Endothelial cell of umbilical vein (primary cell): ENCODE measurements around the gene NHERF2.

Experiments
- CTCF ChIP-seq, 2 donors: IDR thresholded peaks; 1 replicate in 1 of 2; 2 replicates in 1 of 2; pipeline ENCODE4 v1.5.1; 2011; ENCODE audit warnings: low read length in 2 of 2, mild to moderate bottlenecking in 2 of 2, moderate library complexity in 2 of 2, control low read depth in 1 of 2, inconsistent platforms in 1 of 2, low read depth in 1 of 2; ENCODE audit not compliant: insufficient read depth in 1 of 2; ENCODE audit errors: extremely low read depth in 1 of 2
- EZH2 ChIP-seq: IDR thresholded peaks from 2 replicates; pipeline ENCODE4 v1.6.1; 2012; ENCODE audit warnings: borderline replicate concordance, low read depth, mild to moderate bottlenecking, moderate library complexity, low read length, inconsistent platforms; ENCODE audit not compliant: severe bottlenecking
- FOS ChIP-seq: IDR thresholded peaks from 2 replicates; pipeline ENCODE4 v1.6.1; 2011; ENCODE audit warnings: mild to moderate bottlenecking, low read length, moderate library complexity, borderline replicate concordance; ENCODE audit not compliant: insufficient read depth
- GATA2 ChIP-seq: IDR thresholded peaks from 2 replicates; pipeline ENCODE4 v1.7.0; 2011; ENCODE audit warnings: low read depth, mild to moderate bottlenecking, moderate library complexity, mixed read lengths, low read length; ENCODE audit not compliant: insufficient read length, insufficient read depth
- JUN ChIP-seq: IDR thresholded peaks from 2 replicates; pipeline ENCODE4 v1.6.1; 2011; ENCODE audit warnings: borderline replicate concordance, low read depth; ENCODE audit not compliant: insufficient read length, insufficient read depth
- MAX ChIP-seq: IDR thresholded peaks from 2 replicates; pipeline ENCODE4 v1.6.1; 2011; ENCODE audit not compliant: insufficient read depth, insufficient read length
- MYC ChIP-seq: IDR thresholded peaks from one replicate; pipeline ENCODE4 v1.6.1; 2011; ENCODE audit warnings: mild to moderate bottlenecking, low read depth, low read length
- POLR2A ChIP-seq: IDR thresholded peaks from 2 replicates; pipeline ENCODE4 v1.6.1; 2012; ENCODE audit warnings: low read depth, mild to moderate bottlenecking, control low read depth, low read length
- POLR2AphosphoS5 ChIP-seq: IDR thresholded peaks from 2 replicates; pipeline ENCODE4 v1.6.1; 2012; ENCODE audit warnings: low read depth, mild to moderate bottlenecking, control low read depth, low read length, moderate library complexity; ENCODE audit not compliant: insufficient read depth

- no peak for TF ChIP-seq CTCF (IDR thresholded peaks at IDR 0.05; ENCODE audit: extremely low read depth in 1 of 2, insufficient read depth in 1 of 2, low read depth in 1 of 2, low read length in 2 of 2)
- no peak for TF ChIP-seq POLR2AphosphoS5
- TF ChIP-seq POLR2A = no peak
- no peak for TF ChIP-seq EZH2
- TF ChIP-seq MAX = no peak
- TF ChIP-seq MYC = no peak
- no peak for TF ChIP-seq FOS
- TF ChIP-seq JUN = no peak
- TF ChIP-seq GATA2 = no peak
Observed at GRCh38 chr16:2060346-2060745, 33.6 kb downstream of the NHERF2 start.
